Tibial nerve (tissue), 4 donors: ENCODE measurements around the gene CNIH3.

Experiments used
- CTCF ChIP-seq, 5 experiments: fragments of 200-600 bp in 3 of 5; fragments of 450-650 bp in 2 of 5; sonication (generic) in 3 of 5; IDR thresholded peaks; one replicate each; pipeline ENCODE4 v1.5.1; 2016 to 2019; ENCODE audit warnings: antibody characterized with exemption in 5 of 5, mild to moderate bottlenecking in 3 of 5, moderate library complexity in 2 of 5
- EP300 ChIP-seq, 2 donors: sonication (generic); formaldehyde crosslinking; IDR thresholded peaks; one replicate each; pipeline ENCODE4 v1.6.1; 2017; ENCODE audit warnings: antibody characterized with exemption in 2 of 2, mild to moderate bottlenecking in 1 of 2
- POLR2A ChIP-seq, 2 donors: fragments of 450-650 bp; IDR thresholded peaks; one replicate each; pipeline ENCODE4 v1.6.1; 2017; ENCODE audit warnings: antibody characterized with exemption in 2 of 2, mild to moderate bottlenecking in 2 of 2, moderate library complexity in 2 of 2

GRCh38 chr1:224785040-224785328 lies 168.9 kb downstream of the CNIH3 start:
- TF ChIP-seq POLR2A (IDR thresholded peaks at IDR 0.05) (no peak), CTCF (IDR thresholded peaks at IDR 0.05) (no peak), EP300 (IDR thresholded peaks at IDR 0.05) (no peak)
